Fibroblast of villous mesenchyme (primary cell): ENCODE data around the gene AMIGO2. TPM values are rescaled to one million over a fixed set of nuclear protein-coding genes. Genes with fewer than 3 reads are reported as not detected.

ENCODE experiments used
- DNase-seq: peaks from one replicate; pipeline ENCODE4 v3.0.0-alpha.2; 2010; ENCODE audit warnings: low read depth
- H3K4me3 ChIP-seq: 2 replicates; pipeline ENCODE4 v1.5.1; 2011; ENCODE audit warnings: low read depth, mild to moderate bottlenecking, low read length
- total RNA-seq: library from RNA; depleted of rRNA; stranded (reverse); fragments of >200 nt; gene quantifications from 2 replicates; pipeline ENCODE4 v1.2.3, GENCODE V29; 2012
- TF ChIP-seq, protein P1 (sequence below): IDR thresholded peaks from 2 replicates; pipeline ENCODE4 v1.5.1; 2012; ENCODE audit warnings: low read depth, mild to moderate bottlenecking, low read length; ENCODE audit not compliant: insufficient read depth

The AMIGO2 gene
- total RNA-seq, 1 donor = 62.2 TPM

DNA sequence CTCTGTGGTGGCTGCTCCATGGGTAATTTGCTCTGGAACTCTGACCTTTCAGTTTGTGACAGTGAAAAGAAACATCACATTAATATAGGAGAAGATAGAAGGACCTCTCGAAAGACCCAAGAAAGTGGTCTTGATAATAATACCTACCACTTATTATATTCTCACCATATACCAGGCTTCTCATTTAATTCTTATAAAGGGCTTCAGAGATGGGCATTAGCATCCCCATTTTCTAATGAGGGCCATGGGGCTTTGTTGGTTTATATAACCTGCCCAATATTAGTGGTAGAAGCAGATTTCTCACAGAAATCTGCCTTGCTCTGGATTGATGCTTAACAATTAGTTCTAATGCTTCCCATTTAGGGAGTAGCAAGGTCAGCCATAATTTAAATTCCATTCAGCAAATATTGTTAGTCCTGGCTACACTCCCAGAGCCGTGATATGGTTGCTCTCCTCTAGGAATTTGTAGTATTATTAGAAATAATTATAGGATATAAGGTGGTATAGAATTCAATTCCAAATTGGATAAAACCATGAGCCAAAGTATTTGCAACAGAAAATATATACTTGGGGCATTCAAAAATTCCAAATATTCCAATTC, 7.4 kb upstream of the AMIGO2 start:
- DNase-seq = no peak
- no peak overlapping the region for H3K4me3 ChIP-seq
- TF ChIP-seq, protein P1, sequence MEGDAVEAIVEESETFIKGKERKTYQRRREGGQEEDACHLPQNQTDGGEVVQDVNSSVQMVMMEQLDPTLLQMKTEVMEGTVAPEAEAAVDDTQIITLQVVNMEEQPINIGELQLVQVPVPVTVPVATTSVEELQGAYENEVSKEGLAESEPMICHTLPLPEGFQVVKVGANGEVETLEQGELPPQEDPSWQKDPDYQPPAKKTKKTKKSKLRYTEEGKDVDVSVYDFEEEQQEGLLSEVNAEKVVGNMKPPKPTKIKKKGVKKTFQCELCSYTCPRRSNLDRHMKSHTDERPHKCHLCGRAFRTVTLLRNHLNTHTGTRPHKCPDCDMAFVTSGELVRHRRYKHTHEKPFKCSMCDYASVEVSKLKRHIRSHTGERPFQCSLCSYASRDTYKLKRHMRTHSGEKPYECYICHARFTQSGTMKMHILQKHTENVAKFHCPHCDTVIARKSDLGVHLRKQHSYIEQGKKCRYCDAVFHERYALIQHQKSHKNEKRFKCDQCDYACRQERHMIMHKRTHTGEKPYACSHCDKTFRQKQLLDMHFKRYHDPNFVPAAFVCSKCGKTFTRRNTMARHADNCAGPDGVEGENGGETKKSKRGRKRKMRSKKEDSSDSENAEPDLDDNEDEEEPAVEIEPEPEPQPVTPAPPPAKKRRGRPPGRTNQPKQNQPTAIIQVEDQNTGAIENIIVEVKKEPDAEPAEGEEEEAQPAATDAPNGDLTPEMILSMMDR = no peak

DNA sequence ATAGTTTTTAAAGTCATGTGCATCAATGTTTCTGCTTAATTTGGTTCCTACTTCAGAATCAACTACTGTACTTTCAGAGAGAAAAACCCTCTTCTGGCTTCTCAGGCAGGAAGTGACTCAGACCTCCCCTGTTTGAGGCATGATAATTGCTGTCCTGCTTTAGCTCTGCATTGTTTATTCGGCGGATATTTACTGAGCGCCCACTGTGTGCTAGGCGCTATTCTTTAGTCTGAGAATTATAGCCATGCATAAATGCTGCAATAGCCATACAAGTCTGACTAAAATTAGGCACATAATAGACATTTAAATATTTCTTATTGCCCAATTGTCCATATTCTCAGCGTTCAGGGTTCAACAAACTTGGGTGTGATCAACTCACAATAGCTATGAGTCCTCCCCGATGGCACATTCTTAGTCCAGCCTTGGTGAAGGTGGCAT, 6.1 kb upstream of the AMIGO2 start:
- DNase-seq = peak; percentile 81
- TF ChIP-seq, protein P1 = no peak
- H3K4me3 ChIP-seq = no peak overlapping the region

DNA sequence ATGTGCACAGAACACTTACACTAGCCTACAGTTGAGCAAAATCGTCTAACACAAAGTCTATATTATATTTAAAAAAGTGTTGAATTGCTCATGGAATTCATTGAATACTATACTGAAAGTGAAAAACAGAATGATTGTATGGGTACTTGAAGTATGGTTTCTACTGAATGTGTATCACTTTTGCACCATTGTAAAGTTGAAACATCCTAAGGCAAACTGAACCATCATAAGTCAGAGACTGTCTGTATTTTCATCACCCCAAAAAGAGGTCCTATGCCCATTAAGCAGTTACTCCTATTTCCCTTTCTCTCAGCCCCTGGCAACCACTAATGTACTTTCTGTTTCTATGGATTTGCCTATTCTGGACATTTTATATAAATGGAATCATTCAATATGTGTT, 4.4 kb upstream of the AMIGO2 start:
- H3K4me3 ChIP-seq = no peak overlapping the region
- DNase-seq = no peak
- TF ChIP-seq, protein P1 = no peak

DNA sequence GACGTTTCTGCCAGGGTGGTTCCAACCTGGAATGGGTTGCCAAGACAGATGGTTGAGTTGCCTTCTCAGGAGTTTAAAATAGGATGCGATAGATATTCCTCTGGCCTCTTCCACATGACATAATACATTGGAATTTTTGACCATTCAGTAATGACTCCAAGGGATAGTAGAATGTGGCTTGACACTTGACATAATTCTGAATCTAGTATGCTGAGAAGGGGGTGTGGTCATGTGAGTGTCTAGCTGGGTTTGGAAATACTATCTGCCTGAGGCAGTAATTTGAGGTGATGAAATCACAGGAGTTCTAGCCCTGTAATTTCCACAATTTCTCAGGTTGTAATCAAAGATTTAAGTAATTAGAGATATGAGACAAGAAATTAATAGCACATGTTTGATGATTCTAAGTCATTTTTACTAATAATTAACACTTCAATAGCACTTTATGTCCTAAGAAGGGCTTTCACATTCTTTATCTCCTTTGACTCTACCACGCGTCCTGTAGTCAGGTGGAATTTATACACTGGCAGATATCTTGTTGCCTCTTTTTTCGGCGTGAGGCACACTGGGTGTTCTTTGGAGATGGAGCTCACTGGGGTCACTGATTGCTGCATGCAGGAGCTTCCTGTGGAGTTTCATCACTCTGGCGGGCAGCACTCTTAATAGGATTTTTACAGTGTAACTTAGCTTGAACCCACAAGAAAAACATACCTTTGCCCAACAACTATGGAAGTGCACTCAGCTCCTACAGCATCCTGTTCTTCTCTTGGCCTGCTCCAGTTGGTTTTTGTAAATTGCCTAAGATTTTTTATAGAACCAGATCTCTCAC, 3.2 kb upstream of the AMIGO2 start:
- H3K4me3 ChIP-seq = no peak overlapping the region
- TF ChIP-seq, protein P1 = no peak
- peak; percentile 94 for DNase-seq

DNA sequence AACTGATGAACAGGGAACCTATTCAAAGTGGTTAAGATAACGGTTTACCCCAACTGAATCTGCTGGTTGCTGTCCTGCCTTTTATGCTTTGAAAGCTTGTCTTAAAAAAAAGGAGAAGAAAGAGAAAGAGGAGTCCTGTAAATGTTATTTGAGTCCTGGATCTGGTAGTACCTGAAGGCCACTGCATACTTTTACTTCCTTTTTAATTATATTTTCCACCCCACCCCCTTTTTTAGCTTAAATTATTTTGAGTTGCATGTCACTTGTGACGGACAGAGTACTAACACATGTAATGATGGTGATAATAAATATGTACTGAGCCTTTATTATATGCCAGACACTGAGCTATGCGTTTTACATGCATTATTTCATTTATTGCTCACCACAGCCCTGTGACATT, 2.5 kb upstream of the AMIGO2 start:
- H3K4me3 ChIP-seq = no peak overlapping the region
- no peak for DNase-seq
- TF ChIP-seq, protein P1 = no peak

DNA sequence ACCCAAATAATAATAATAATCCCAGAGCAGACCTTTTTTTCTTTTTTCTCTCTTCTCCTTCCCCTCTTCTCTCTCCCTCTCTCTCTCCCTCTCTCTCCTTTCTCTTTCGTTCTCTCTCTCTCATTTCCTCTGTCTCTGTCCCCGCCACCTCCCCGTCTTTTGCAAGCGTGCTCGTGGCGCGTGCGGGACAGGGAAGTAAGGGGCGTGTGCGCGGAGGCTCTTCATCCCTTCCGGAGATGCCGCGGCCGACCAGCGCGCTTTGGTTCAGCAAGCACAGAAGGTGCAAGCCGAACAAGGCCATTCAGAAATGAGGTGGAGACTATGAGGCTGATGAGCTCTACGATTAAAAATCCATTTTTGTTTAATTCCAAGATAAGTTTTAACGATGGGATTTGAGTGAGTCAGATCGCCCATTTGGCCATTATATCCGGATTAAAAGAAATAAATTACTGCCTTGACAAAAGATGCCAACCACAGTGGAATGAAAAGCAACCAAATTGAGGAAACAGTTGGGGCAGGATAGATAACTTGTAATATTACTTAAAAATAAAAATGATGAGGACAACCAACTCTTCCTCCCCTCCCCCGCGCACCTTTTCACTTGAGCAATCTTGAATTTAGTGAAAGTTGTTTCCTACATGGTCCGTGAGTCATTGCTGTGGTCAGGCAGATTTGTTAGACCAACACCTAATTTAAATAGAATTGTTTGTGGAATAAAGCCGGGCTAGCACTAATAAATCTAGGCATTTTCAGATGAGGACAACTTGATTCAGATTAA, 1.2 kb upstream of the AMIGO2 start:
- TF ChIP-seq, protein P1 = no peak
- DNase-seq = peak; percentile 79
- peak overlapping the region; percentile 81 for H3K4me3 ChIP-seq
